Activated T-helper 9 cell treated with anti-CD3 and anti-CD28 coated beads, Interleukin-2, amount 50 U/mL, for 16 hours (primary cell): Measurements from ENCODE around the gene GP1BB.

Experiments used
- DNase-seq: peaks from one replicate; pipeline ENCODE4 v3.0.0-alpha.2; 2020; ENCODE audit warnings: low read depth

GP1BB gene

DNA sequence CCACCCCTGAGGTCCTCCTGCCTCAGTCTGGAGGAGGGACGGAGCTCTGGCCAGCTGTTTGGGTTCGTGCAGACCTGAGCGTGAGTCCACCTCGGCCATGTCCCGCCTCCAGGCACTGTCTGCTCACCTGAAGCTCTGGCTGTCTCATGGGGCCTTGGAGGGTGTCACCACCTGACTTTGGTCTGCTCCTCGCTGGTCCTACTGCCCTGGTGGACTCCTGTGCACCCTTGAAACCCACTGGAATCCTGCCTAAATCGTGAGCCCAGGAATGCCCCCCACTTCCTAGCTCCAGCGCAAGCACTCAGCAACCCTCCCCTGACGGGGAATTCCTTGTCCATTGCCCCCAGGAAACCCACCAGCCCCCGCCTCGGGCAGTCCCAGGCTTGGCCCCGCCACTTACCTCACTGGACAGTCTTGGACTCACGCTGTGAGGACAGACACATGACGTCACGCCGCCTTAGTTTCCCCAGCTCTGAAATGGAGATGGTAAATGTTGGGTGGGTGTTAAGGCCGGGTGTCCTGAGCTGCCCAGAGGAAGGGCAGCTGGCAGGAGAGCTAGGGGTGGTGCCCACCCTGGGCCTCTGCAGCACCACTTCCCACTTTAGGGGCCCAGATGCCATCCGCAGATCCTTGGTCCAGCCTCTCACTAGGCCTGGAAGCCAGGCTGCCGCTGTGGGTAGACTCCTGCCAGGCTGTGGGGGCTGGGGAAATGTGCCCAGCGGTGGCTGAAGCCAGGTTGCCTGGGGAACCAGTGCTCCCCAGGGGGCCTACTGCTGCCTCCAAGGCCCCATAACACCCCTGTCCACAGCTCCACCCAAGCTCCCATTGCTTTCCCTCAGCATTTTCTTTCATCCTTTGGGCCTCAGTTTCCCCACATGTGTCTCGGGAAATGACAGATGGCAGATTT is 19.1 kb downstream of the GP1BB start:
- no peak for DNase-seq

GRCh38 chr22:19743081-19743480 is 19.7 kb downstream of the GP1BB start:
- DNase-seq, result no peak

GRCh38 chr22:19743651-19744050 is 20.3 kb downstream of the GP1BB start:
- no peak for DNase-seq

- DNase-seq, result no peak
Observed at GRCh38 chr22:19744350-19745006, 21.1 kb downstream of the GP1BB start.

GRCh38 chr22:19745155-19746101 is 22.1 kb downstream of the GP1BB start:
- DNase-seq, result no peak

DNA sequence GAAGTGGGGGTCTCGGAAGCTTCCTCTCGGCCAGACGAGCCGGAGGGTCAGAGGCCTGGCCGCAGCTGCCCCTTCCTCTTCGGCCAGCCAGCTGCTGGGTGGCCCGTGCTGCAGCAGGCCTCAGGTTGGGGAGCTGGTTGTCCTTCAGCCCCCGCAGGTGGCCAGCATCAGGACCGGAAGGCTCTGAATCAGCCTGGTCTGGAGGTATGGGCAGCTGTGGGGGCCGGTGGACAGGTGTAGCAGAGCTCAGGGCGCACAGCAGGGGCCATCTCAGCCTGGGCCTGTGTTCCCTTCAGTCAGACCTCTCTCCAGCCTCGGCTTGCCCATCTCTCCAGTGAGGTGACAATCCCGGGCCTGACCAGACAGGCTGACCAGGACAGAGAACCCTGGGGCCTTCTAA is 23.4 kb downstream of the GP1BB start:
- DNase-seq, result no peak

GRCh38 chr22:19747551-19747950 is 24.2 kb downstream of the GP1BB start:
- no peak for DNase-seq

DNA sequence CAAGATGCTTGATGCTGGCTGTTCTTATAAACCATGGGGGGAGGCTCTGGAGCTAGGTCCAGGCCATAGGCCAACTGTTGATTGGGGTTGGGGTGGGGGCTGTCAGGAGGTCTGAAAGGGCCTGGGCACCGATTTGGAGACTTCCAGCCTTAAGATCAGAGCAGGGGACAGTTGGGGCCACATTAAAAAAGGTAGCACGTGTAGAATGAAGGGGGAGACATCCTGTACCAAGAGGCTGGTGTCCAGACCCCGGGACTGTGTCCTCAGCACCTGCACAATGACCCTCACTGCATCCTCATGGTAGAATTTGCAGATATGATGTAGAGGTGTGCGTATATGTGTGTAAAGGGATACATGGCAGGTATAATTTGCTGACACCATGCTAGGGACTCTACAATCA is 24.8 kb downstream of the GP1BB start:
- no peak for DNase-seq

- no peak for DNase-seq
Observed at GRCh38 chr22:19748991-19749664, 25.8 kb downstream of the GP1BB start.

- DNase-seq, result no peak
Observed at GRCh38 chr22:19749876-19750275, 26.5 kb downstream of the GP1BB start.

- DNase-seq, result no peak
Observed at GRCh38 chr22:19750507-19751490, 27.5 kb downstream of the GP1BB start.

DNA sequence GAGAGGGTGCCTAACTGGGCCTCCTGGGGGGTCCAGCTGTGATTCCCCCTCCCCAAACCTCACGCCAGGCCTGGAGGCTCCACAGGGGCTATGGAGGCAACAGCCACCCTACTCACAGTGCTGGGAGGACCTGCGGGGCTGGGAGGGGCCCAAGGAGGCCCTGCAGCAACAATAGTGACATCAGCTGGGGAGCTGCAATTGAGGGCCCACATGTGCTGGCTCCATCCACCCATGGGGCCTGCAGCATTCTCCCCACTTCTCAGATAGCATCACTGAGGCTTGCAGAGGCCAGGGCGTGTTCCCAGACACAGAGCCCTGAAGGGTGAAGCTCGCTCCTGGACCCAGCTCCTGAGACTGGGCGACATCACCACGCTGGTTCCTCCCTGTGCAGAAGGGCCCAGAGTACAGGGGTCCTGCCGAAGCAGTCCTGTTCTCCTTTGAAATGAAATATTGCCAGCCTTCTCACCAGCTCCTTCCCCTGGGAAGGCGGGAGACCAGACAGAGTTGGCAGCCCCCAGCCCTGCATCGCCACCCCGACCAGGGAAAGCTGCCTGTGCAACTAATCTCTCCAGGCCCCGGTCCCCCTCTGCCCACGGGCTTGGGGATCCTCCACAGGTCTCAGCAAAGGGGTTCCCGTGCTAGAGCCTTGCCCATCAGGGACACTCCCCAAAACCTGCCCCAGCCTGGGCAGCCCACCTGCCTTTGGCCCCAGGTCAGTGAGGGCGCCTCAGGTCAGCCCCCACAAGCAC is 28.3 kb downstream of the GP1BB start:
- no peak for DNase-seq

- DNase-seq, result no peak
Observed at GRCh38 chr22:19753090-19753842, 29.9 kb downstream of the GP1BB start.

DNA sequence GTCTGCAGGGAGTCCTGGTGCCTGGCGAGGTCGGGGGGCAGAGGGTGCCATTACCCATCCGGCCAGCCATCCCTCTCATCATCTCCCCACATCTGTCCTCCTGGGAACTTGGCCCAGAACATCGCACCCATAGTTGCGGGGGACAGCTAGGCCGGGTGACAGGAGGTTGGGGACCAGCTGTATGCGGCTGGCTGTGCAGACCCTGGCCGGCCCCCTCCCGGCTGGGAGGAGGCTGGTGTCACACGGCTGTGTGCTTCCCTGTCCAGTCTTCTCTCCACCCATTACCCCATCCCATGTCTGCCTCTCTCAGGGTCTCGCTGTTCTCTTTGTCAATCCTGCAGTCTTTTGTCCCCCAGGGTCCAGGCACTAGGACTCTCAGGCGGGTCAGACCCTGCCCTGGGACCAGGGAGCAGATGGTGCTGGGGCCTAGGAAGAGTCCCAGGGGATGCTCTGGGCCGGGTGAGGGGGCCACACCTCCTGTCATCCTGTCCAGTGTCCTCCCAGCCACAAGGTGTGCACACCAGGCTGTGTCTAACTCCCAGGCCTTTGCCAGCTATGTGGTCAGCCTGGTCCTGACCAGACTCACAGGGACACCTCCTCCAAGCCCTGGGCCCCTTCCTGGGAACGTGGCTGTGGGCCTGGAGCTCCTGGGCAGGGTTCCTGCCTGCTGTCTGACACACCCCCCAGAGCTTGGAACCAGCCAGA is 30.8 kb downstream of the GP1BB start:
- no peak for DNase-seq

DNA sequence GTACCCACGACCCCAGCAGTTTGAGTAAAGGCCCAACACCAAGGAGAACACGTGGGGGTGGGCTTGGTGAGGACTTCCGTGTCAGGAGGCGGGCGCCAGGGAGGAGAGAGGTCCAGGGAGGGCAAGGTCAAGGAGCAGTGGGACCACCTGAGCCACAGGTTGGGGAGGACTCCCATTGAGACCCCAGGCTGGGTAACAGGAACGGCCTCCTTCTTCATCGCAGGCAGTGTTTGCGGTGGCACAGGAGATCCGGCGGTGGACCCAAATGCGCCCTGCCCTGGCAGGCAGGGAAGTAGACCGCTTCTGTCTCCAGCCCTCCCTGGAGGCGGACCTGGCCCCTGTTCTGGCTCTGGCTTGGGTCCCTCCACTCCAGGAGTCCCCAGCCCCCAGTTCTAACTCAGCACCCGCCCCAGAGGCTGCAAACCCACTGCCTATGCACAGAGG is 31.4 kb downstream of the GP1BB start:
- no peak for DNase-seq

- DNase-seq, result no peak
Observed at GRCh38 chr22:19755145-19755710, 31.9 kb downstream of the GP1BB start.

GRCh38 chr22:19755722-19756287 is 32.5 kb downstream of the GP1BB start:
- no peak for DNase-seq
